Measurements from ENCODE around the gene UBALD1.

The UBALD1 gene

GRCh38 chr16:4618645-4619418 lies 4.1 kb upstream of the UBALD1 start:
- TF ChIP-seq POLR2A (IDR thresholded peaks at IDR 0.05; ENCODE audit: low read depth, low read length) (no peak), PAX5 (IDR thresholded peaks at IDR 0.05; ENCODE audit: insufficient read depth, low read length, severe bottlenecking) (no peak), POLR2AphosphoS5 (IDR thresholded peaks at IDR 0.05; ENCODE audit: low read depth, low read length) (no peak), POU2F2 (IDR thresholded peaks at IDR 0.05; ENCODE audit: low read depth, low read length) (no peak)
- FAIRE-seq: no peak
- no peak for DNase-seq (ENCODE audit: insufficient read length, low spot score)

GRCh38 chr16:4617880-4618279 lies 3.2 kb upstream of the UBALD1 start:
- FAIRE-seq: no peak
- no peak for TF ChIP-seq POLR2AphosphoS5 (IDR thresholded peaks at IDR 0.05; ENCODE audit: low read depth, low read length)
- TF ChIP-seq PAX5 (IDR thresholded peaks at IDR 0.05; ENCODE audit: insufficient read depth, low read length, severe bottlenecking): no peak
- no peak for TF ChIP-seq POU2F2 (IDR thresholded peaks at IDR 0.05; ENCODE audit: low read depth, low read length)
- TF ChIP-seq TAF1 (IDR thresholded peaks at IDR 0.05; ENCODE audit: low read depth, low read length): no peak
- TF ChIP-seq POLR2A (IDR thresholded peaks at IDR 0.05; ENCODE audit: low read depth, low read length): no peak
- TF ChIP-seq SPI1 (IDR thresholded peaks at IDR 0.05; ENCODE audit: low read depth, low read length): no peak
- no peak for DNase-seq (ENCODE audit: insufficient read length, low spot score)

GRCh38 chr16:4616047-4616811 lies 1.5 kb upstream of the UBALD1 start:
- TF ChIP-seq TAF1 (IDR thresholded peaks at IDR 0.05; ENCODE audit: low read depth, low read length) (peak; percentile 49), PAX5 (IDR thresholded peaks at IDR 0.05; ENCODE audit: insufficient read depth, low read length, severe bottlenecking) (no peak), POU2F2 (IDR thresholded peaks at IDR 0.05; ENCODE audit: low read depth, low read length) (peak; percentile 94), POLR2AphosphoS5 (IDR thresholded peaks at IDR 0.05; ENCODE audit: low read depth, low read length) (0 out of 2 replicates have a peak, but pooled peaks have one; percentile 33), POLR2A (IDR thresholded peaks at IDR 0.05; ENCODE audit: low read depth, low read length) (peak; percentile 68), SPI1 (IDR thresholded peaks at IDR 0.05; ENCODE audit: low read depth, low read length) (no peak)
- DNase-seq (ENCODE audit: insufficient read length, low spot score) (peak; percentile 95), FAIRE-seq (peak; percentile 99)

GRCh38 chr16:4615384-4616046 lies 827 bp upstream of the UBALD1 start:
- TF ChIP-seq POLR2A (IDR thresholded peaks at IDR 0.05; ENCODE audit: low read depth, low read length) (no peak), POLR2AphosphoS5 (IDR thresholded peaks at IDR 0.05; ENCODE audit: low read depth, low read length) (0 out of 2 replicates have a peak, but pooled peaks have one; percentile 17), PAX5 (IDR thresholded peaks at IDR 0.05; ENCODE audit: insufficient read depth, low read length, severe bottlenecking) (no peak)
- no peak for DNase-seq (ENCODE audit: insufficient read length, low spot score)
- FAIRE-seq: no peak

- FAIRE-seq: peak; percentile 98
- TF ChIP-seq TAF1 (IDR thresholded peaks at IDR 0.05; ENCODE audit: low read depth, low read length) (no peak; the same call in 1 of the 2 replicates), POU2F2 (IDR thresholded peaks at IDR 0.05; ENCODE audit: low read depth, low read length) (no peak), SPI1 (IDR thresholded peaks at IDR 0.05; ENCODE audit: low read depth, low read length) (no peak), PAX5 (IDR thresholded peaks at IDR 0.05; ENCODE audit: insufficient read depth, low read length, severe bottlenecking) (no peak), POLR2AphosphoS5 (IDR thresholded peaks at IDR 0.05; ENCODE audit: low read depth, low read length) (no peak), POLR2A (IDR thresholded peaks at IDR 0.05; ENCODE audit: low read depth, low read length) (no peak; the same call in 1 of the 2 replicates)
- peak; percentile 62 for DNase-seq (ENCODE audit: insufficient read length, low spot score)
Observed at GRCh38 chr16:4613636-4614570, 785 bp downstream of the UBALD1 start.

GRCh38 chr16:4612977-4613635 lies 1.6 kb downstream of the UBALD1 start:
- no peak for DNase-seq (ENCODE audit: insufficient read length, low spot score)
- TF ChIP-seq PAX5 (IDR thresholded peaks at IDR 0.05; ENCODE audit: insufficient read depth, low read length, severe bottlenecking): no peak
- TF ChIP-seq POLR2A (IDR thresholded peaks at IDR 0.05; ENCODE audit: low read depth, low read length): no peak
- no peak for TF ChIP-seq SPI1 (IDR thresholded peaks at IDR 0.05; ENCODE audit: low read depth, low read length)
- FAIRE-seq: no peak

- no peak for FAIRE-seq
- TF ChIP-seq TAF1 (IDR thresholded peaks at IDR 0.05; ENCODE audit: low read depth, low read length): no peak
- no peak for TF ChIP-seq POLR2A (IDR thresholded peaks at IDR 0.05; ENCODE audit: low read depth, low read length)
- TF ChIP-seq POLR2AphosphoS5 (IDR thresholded peaks at IDR 0.05; ENCODE audit: low read depth, low read length): no peak
- TF ChIP-seq SPI1 (IDR thresholded peaks at IDR 0.05; ENCODE audit: low read depth, low read length): no peak
- no peak for TF ChIP-seq POU2F2 (IDR thresholded peaks at IDR 0.05; ENCODE audit: low read depth, low read length)
- no peak for TF ChIP-seq PAX5 (IDR thresholded peaks at IDR 0.05; ENCODE audit: insufficient read depth, low read length, severe bottlenecking)
- DNase-seq (ENCODE audit: insufficient read length, low spot score): peak; percentile 35
Observed at GRCh38 chr16:4612474-4612931, 2.2 kb downstream of the UBALD1 start.

- TF ChIP-seq POLR2A (IDR thresholded peaks at IDR 0.05; ENCODE audit: low read depth, low read length) (no peak), TAF1 (IDR thresholded peaks at IDR 0.05; ENCODE audit: low read depth, low read length) (no peak), PAX5 (IDR thresholded peaks at IDR 0.05; ENCODE audit: insufficient read depth, low read length, severe bottlenecking) (no peak), POLR2AphosphoS5 (IDR thresholded peaks at IDR 0.05; ENCODE audit: low read depth, low read length) (no peak), SPI1 (IDR thresholded peaks at IDR 0.05; ENCODE audit: low read depth, low read length) (no peak), POU2F2 (IDR thresholded peaks at IDR 0.05; ENCODE audit: low read depth, low read length) (no peak)
- FAIRE-seq (no peak), DNase-seq (ENCODE audit: insufficient read length, low spot score) (no peak)
Observed at GRCh38 chr16:4611337-4612021, 3.2 kb downstream of the UBALD1 start.

Measured in GM12891 (cell line).